HG03066 (cell line): ENCODE results near the gene DIS3L2.
"Not testable (repeated sequence)": the region's sequence is repeated elsewhere in the genome, so short reads cannot be mapped to it uniquely, and the experiment has no call there.

Experiments used
- ATAC-seq: cut with Tn5 transposase; IDR thresholded peaks from one replicate; pipeline ENCODE4 v1.9.1; 2021; ENCODE audit warnings: low read depth; ENCODE audit not compliant: unreplicated experiment

DIS3L2 gene

GRCh38 chr2:232006253-232006652 is 44.7 kb downstream of the DIS3L2 start:
- ATAC-seq: no peak

- no peak for ATAC-seq
Observed at GRCh38 chr2:232008907-232009638, 47.6 kb downstream of the DIS3L2 start.

- no peak for ATAC-seq
Observed at GRCh38 chr2:232009639-232010274, 48.2 kb downstream of the DIS3L2 start.

GRCh38 chr2:232013701-232014353 is 52.3 kb downstream of the DIS3L2 start:
- no peak for ATAC-seq

GRCh38 chr2:232014681-232015080 is 53.2 kb downstream of the DIS3L2 start:
- no peak for ATAC-seq

GRCh38 chr2:232018181-232018580 is 56.7 kb downstream of the DIS3L2 start:
- ATAC-seq: no peak

GRCh38 chr2:232022718-232023117 is 61.2 kb downstream of the DIS3L2 start:
- ATAC-seq: no peak

GRCh38 chr2:232023426-232023825 is 61.9 kb downstream of the DIS3L2 start:
- ATAC-seq: no peak

- ATAC-seq: no peak
Observed at GRCh38 chr2:232024457-232024856, 62.9 kb downstream of the DIS3L2 start.

GRCh38 chr2:232026910-232027309 is 65.4 kb downstream of the DIS3L2 start:
- peak; percentile 98 for ATAC-seq

- no peak for ATAC-seq
Observed at GRCh38 chr2:232027530-232027929, 66.0 kb downstream of the DIS3L2 start.

GRCh38 chr2:232028071-232028470 is 66.6 kb downstream of the DIS3L2 start:
- ATAC-seq: no peak

- no peak for ATAC-seq
Observed at GRCh38 chr2:232028631-232029030, 67.1 kb downstream of the DIS3L2 start.

- no peak for ATAC-seq
Observed at GRCh38 chr2:232029346-232029745, 67.8 kb downstream of the DIS3L2 start.

GRCh38 chr2:232030229-232030628 is 68.7 kb downstream of the DIS3L2 start:
- no peak for ATAC-seq

GRCh38 chr2:232035292-232035691 is 73.8 kb downstream of the DIS3L2 start:
- not testable (repeated sequence) for ATAC-seq

GRCh38 chr2:232036876-232037275 is 75.4 kb downstream of the DIS3L2 start:
- not testable (repeated sequence) for ATAC-seq

GRCh38 chr2:232038251-232038880 is 76.9 kb downstream of the DIS3L2 start:
- no peak for ATAC-seq

GRCh38 chr2:232038881-232039485 is 77.5 kb downstream of the DIS3L2 start:
- no peak for ATAC-seq

GRCh38 chr2:232042911-232043574 is 81.5 kb downstream of the DIS3L2 start:
- no peak for ATAC-seq
